ENCODE data around the gene RRM2. TPM values are rescaled to one million over a fixed set of nuclear protein-coding genes. Genes with fewer than 3 reads are reported as not detected.
"Not testable (repeated sequence)": the region's sequence is repeated elsewhere in the genome, so short reads cannot be mapped to it uniquely, and the experiment has no call there.

The RRM2 gene
- total RNA-seq, 1 donor from 2014 or later = 506 TPM

- intact Hi-C loops (cut with micrococcal nuclease) = no loop called here
These were observed 32.9 kb upstream of the RRM2 start for GRCh38 chr2:10089565-10090190.

- intact Hi-C loops (cut with micrococcal nuclease) = no loop called here
These were observed 31.2 kb upstream of the RRM2 start for GRCh38 chr2:10091182-10091888.

DNA sequence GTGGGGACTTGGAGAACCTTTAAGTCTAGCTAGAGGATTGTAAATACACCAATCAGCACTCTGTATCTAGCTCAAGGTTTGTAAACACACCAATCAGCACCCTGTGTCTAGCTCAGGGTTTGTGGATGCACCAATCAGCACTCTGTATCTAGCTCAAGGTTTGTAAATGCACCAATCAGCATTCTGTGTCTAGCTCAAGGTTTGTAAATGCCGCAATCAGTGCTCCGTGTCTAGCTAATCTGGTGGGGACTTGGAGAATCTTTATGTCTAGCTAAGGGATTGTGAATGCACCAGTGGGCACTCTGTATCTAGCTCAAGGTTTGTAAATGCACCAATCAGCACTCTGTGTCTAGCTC, 30.7 kb upstream of the RRM2 start:
- intact Hi-C loops (cut with micrococcal nuclease) = not testable (repeated sequence)

DNA sequence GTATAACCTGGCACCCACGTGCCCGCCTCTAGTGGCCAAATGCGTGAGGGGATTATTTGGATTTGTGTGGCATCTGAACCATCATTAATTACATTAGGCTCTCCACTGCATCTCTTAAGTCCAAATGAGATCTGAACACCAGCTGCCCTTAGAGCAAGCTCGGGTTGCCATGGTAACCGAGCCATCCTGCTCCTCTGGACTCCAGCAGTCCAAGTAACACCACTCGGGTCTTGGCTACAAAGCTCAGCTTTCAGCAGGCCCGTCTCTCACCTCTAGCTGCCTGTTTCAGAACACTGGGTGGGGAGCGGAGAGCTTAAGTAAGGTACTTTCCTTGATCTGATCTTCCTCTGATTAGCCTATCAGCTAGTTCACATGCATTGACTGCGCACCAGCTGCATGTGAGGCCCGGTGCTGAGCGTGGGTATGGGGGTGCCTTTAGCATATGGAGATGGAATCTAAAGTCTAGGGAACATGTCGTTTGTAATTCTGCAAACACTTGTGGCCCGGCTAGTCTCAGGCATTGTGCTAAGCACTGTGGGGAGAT, 28.2 kb upstream of the RRM2 start:
- intact Hi-C loops (cut with micrococcal nuclease) = no loop called here

GRCh38 chr2:10095175-10095574, 27.4 kb upstream of the RRM2 start:
- intact Hi-C loops (cut with micrococcal nuclease) = no loop called here

DNA sequence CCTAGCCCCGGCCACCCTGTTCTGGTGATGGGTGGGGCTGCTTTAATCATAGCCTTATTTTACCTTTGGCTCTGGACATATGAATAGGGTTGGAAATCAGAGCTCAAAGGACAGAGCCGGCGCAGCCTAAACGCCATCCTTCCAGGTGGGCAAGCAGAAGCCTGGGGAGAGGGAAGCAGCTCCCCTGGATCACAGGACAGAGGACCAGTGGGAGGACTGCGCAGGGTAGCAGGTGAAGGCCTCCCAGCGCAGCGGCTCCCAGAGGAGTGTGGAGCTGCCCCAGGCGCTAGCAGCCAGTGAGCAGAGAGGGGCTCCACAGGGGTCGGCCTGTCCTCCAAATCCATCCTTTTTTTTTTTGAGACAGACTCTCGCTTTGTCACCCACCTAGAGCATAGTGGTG, 25.9 kb upstream of the RRM2 start:
- intact Hi-C loops (cut with micrococcal nuclease) = loop anchor here (1.0 kb wide), 1 partner anchor 24 kb away; no protein-coding TSS in a partner anchor

GRCh38 chr2:10097352-10098148, 25.0 kb upstream of the RRM2 start:
- intact Hi-C loops (cut with micrococcal nuclease) = loop anchor here (1.0 kb wide), 1 partner anchor 25 kb away; no protein-coding TSS in a partner anchor

- intact Hi-C loops (cut with micrococcal nuclease) = no loop called here
These were observed 21.0 kb upstream of the RRM2 start for GRCh38 chr2:10101491-10101890.

DNA sequence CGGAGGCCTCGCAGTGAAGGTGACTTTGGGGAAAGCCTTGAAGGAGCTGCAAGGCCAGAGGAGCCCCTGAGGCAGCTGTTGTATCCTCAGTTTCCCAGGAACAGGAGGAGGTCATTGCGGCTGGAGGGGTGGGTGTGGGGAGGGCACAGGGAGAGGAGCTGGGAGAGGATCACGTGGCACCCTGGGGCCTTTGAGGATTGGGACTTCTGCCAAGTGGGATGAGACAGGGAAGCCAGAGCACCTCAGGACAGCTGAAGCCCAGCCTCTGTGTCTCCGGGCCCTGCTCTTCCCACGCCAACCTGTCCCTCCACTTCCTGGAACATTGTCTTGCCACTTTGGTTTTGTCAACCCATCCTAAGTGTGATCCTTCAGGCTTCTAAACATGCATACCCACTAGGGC, 19.4 kb upstream of the RRM2 start:
- intact Hi-C loops (cut with micrococcal nuclease) = no loop called here

DNA sequence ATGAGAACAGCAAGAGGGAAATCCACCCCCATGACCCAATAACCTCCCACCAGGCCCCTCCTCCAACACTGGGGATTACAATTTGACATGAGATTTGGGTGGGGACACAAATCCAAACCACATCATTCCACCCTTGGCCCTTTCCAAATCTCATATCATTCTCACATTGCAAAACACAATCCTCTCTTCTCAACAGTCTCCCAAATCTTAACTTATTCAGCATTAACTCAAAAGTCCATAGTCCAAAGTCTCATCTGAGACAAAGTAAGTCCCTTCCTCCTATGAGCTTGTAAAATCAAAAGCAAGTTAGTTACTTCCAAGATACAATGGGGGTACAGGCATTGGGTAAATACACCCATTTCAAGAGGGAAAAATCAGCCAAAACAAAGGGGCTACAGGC, 17.6 kb upstream of the RRM2 start:
- intact Hi-C loops (cut with micrococcal nuclease) = not testable (repeated sequence)

- intact Hi-C loops (cut with micrococcal nuclease) = no loop called here
These were observed 13.2 kb upstream of the RRM2 start for GRCh38 chr2:10109311-10109710.

GRCh38 chr2:10119027-10119325, 3.6 kb upstream of the RRM2 start:
- intact Hi-C loops (cut with micrococcal nuclease) = no loop called here

- intact Hi-C loops (cut with micrococcal nuclease) = loop anchor here (1.0 to 5.0 kb wide), 11 partner anchors 75 to 1437 kb away; partner anchors contain the start of genes ADAM17, ID2, ODC1 and PDIA6
These were observed 2.9 kb upstream of the RRM2 start for GRCh38 chr2:10119601-10120157.

DNA sequence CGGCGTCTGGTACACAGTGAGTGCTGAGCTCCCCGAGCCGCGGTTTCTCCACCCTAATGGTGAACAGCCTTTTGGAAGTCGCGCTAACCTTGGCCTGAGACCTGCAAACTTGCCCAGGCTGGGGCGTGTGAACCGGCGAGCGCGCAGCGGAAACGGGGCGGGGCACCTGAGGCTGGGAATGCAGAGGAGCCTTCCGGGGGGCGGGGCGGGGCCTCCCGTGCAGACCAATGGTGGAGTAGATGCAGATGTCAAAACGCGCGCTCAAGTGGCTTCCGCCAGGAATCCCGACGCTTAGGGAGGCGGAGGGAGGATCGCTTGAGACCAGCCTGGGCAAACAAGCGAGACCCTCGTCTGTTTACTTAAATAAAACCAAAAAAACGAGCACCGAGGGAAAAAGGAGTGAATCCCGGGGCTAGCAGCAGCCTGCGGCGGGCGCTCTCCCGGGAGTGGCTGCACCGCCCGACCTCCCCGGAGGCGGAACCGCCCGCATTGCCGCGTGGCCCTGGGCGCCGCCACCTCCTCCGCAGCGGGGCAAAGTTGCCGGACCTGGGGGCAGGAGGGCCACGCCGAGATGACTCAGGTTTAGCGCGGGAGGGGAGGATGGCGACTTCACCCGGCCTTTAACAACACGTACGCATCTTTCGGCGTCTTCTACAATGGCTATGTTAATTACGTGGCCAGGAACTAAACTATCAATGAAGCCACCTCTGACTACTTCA, 2.2 kb upstream of the RRM2 start:
- intact Hi-C loops (cut with micrococcal nuclease) = loop anchor here (1.0 to 5.0 kb wide), 11 partner anchors 76 to 1438 kb away; partner anchors contain the start of genes ADAM17, ID2, ODC1 and PDIA6

- intact Hi-C loops (cut with micrococcal nuclease) = loop anchor here (1.0 to 5.0 kb wide), 11 partner anchors 76 to 1439 kb away; partner anchors contain the start of genes ADAM17, ID2, ODC1 and PDIA6
These were observed 1.5 kb upstream of the RRM2 start for GRCh38 chr2:10120877-10121574.

GRCh38 chr2:10123281-10123680, 742 bp downstream of the RRM2 start:
- intact Hi-C loops (cut with micrococcal nuclease) = loop anchor here (1.0 to 5.0 kb wide), 4 partner anchors 179 to 1441 kb away; partner anchors contain the start of genes HPCAL1, ID2 and PDIA6

DNA sequence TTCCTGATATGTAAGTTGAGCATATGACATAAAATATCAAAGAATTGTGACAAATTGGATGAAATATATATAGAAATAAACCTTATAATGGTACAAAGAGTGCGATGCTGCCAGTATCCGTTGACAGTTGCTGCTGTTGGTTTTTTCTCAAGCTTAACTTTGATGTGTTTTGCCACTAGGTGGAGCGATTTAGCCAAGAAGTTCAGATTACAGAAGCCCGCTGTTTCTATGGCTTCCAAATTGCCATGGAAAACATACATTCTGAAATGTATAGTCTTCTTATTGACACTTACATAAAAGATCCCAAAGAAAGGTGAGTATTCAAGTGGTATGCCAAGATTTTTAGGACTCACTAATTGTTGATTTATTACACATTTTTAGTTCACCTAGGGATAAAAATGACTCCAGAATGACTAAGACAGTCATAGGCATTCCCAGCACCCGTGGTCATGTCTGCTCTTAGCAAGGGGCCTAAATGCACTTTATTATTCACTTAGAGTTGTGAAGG, 2.1 kb downstream of the RRM2 start:
- intact Hi-C loops (cut with micrococcal nuclease) = loop anchor here (1.0 to 5.0 kb wide), 6 partner anchors 181 to 1442 kb away; partner anchors contain the start of genes ID2 and PDIA6

GRCh38 chr2:10125842-10126631, 3.5 kb downstream of the RRM2 start:
- intact Hi-C loops (cut with micrococcal nuclease) = no loop called here

DNA sequence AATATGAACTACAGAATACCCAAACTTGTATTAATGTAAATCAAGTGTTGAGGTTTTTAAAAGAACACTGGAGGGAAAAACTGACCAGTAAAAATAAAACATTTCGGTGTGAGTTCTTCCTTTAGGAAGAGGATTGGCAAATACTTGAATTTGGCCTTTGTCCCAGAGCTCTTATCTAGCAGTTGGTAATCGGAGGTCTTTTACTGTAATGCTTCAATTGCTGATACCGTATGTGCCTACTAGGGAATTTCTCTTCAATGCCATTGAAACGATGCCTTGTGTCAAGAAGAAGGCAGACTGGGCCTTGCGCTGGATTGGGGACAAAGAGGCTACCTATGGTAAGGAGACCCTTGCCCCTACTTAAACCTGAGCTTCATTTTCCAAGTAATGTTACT, 4.1 kb downstream of the RRM2 start:
- intact Hi-C loops (cut with micrococcal nuclease) = no loop called here
